ENCODE data around the gene NMNAT2. TPM values are rescaled to one million over a fixed set of nuclear protein-coding genes. Genes with fewer than 3 reads are reported as not detected.

The NMNAT2 gene
- total and polyA plus RNA-seq, 2 experiments from 2014 or later: 3.6 to 10.0 TPM

GRCh38 chr1:183214021-183214970, 203.9 kb downstream of the NMNAT2 start (continued):
- TF ChIP-seq CTCF (conservative IDR thresholded peaks at IDR 0.05; ENCODE audit: low read depth in 2 of 2): no peak
- TF ChIP-seq, protein P1, sequence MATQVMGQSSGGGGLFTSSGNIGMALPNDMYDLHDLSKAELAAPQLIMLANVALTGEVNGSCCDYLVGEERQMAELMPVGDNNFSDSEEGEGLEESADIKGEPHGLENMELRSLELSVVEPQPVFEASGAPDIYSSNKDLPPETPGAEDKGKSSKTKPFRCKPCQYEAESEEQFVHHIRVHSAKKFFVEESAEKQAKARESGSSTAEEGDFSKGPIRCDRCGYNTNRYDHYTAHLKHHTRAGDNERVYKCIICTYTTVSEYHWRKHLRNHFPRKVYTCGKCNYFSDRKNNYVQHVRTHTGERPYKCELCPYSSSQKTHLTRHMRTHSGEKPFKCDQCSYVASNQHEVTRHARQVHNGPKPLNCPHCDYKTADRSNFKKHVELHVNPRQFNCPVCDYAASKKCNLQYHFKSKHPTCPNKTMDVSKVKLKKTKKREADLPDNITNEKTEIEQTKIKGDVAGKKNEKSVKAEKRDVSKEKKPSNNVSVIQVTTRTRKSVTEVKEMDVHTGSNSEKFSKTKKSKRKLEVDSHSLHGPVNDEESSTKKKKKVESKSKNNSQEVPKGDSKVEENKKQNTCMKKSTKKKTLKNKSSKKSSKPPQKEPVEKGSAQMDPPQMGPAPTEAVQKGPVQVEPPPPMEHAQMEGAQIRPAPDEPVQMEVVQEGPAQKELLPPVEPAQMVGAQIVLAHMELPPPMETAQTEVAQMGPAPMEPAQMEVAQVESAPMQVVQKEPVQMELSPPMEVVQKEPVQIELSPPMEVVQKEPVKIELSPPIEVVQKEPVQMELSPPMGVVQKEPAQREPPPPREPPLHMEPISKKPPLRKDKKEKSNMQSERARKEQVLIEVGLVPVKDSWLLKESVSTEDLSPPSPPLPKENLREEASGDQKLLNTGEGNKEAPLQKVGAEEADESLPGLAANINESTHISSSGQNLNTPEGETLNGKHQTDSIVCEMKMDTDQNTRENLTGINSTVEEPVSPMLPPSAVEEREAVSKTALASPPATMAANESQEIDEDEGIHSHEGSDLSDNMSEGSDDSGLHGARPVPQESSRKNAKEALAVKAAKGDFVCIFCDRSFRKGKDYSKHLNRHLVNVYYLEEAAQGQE (IDR thresholded peaks at IDR 0.05; ENCODE audit: unreplicated experiment): no peak
- no peak for TF ChIP-seq ZNF114 (CRISPR knock-in tag; IDR thresholded peaks at IDR 0.05)
- TF ChIP-seq STAT1 (IDR thresholded peaks at IDR 0.05; ENCODE audit: unreplicated experiment): no peak
- TF ChIP-seq NANOG (IDR thresholded peaks at IDR 0.05; ENCODE audit: borderline replicate concordance): no peak
- TF ChIP-seq JUNB (IDR thresholded peaks at IDR 0.05; ENCODE audit: unreplicated experiment): no peak
- no peak for TF ChIP-seq ZNF331 (CRISPR knock-in tag; IDR thresholded peaks at IDR 0.05; ENCODE audit: low read depth)
- TF ChIP-seq POLR2AphosphoS5 (IDR thresholded peaks at IDR 0.05; ENCODE audit: low read depth): no peak

GRCh38 chr1:183212870-183213269, 205.3 kb downstream of the NMNAT2 start:
- H3K36me3 Mint-ChIP-seq (ENCODE audit: low read depth): no peaks in the 10 kb centered on the region
- Histone ChIP-seq H3K4me1 (ENCODE audit: insufficient read depth) (no peaks in the 10 kb centered on the region), H2AFZ (no peak overlapping the region), H3K4me2 (no peak overlapping the region), H4K20me1 (replicated peaks; ENCODE audit: insufficient read depth) (no peaks in the 10 kb centered on the region), H3K79me2 (replicated peaks; ENCODE audit: insufficient read depth) (no peaks in the 10 kb centered on the region), H3K27me3 (ENCODE audit: insufficient read depth) (no peaks in the 10 kb centered on the region), H3K4me3 (no peak overlapping the region), H3K36me3 (ENCODE audit: insufficient read depth) (no peaks in the 10 kb centered on the region), H3K27ac (ENCODE audit: low read depth) (no peak overlapping the region), H3F3A (replicated peaks; ENCODE audit: low read depth) (no peaks in the 10 kb centered on the region), H3K9me2 (ENCODE audit: insufficient read depth) (no peaks in the 10 kb centered on the region)
- no peak for DNase-seq (ENCODE audit: low spot score)
- no peak overlapping the region for H3K27ac Mint-ChIP-seq
- H3K4me1 Mint-ChIP-seq: peaks cover 6% of the 10 kb centered on the region
- no peaks in the 10 kb centered on the region for H3K9me3 Mint-ChIP-seq
- no peak for ATAC-seq
- no peak overlapping the region for H3K4me3 Mint-ChIP-seq
- H3K27me3 Mint-ChIP-seq (ENCODE audit: insufficient read depth, low read depth, poor library complexity): peaks cover 8% of the 10 kb centered on the region
- no peak for TF ChIP-seq ETS1 (IDR thresholded peaks at IDR 0.05)
- no peak for TF ChIP-seq ZNF462 (CRISPR knock-in tag; IDR thresholded peaks at IDR 0.05)
- no peak for TF ChIP-seq ZNF331 (CRISPR knock-in tag; IDR thresholded peaks at IDR 0.05; ENCODE audit: low read depth)
- TF ChIP-seq ZNF114 (CRISPR knock-in tag; IDR thresholded peaks at IDR 0.05): no peak
- no peak for TF ChIP-seq POLR2AphosphoS5 (IDR thresholded peaks at IDR 0.05; ENCODE audit: low read depth)
- no peak for TF ChIP-seq CREB1 (CRISPR knock-in tag; IDR thresholded peaks at IDR 0.05; ENCODE audit: low read depth)
